Measurements from ENCODE around the gene CSH2.

CSH2 gene

GRCh38 chr17:63834431-63835166 lies 38.9 kb downstream of the CSH2 start:
- DNase-seq (ENCODE audit: low spot score): peak; percentile 65

DNA sequence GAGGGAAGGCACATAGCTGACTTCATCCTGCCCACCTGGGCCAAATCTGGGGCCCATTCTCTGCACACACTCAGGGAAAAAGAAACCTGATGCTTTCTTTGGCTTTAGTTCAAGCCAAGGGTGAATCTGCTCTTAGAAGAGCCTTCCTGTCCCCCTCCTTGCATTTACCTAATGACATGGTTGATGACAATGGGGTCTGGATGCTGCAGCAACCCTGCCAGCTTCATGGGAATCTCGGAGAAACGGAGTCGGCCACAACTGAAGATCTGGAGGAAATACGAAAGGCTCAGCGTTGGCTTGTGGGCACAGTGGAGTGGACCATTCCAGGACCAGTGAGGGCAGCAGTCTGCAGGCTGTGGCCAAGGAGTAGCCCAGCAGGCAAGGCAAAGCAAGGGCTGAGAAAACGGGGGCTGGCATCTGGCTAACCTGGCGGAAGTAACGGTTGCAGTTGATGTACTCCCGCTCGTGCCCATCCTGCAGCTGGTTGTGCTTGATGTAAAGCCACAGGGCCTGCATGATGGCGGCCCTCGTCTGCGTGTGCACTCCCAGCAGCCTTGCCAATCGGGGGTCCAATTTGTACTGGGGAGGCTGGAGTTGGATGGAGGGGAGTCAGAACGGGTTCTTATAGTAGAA lies 39.6 kb downstream of the CSH2 start:
- DNase-seq (ENCODE audit: low spot score): no peak

DNA sequence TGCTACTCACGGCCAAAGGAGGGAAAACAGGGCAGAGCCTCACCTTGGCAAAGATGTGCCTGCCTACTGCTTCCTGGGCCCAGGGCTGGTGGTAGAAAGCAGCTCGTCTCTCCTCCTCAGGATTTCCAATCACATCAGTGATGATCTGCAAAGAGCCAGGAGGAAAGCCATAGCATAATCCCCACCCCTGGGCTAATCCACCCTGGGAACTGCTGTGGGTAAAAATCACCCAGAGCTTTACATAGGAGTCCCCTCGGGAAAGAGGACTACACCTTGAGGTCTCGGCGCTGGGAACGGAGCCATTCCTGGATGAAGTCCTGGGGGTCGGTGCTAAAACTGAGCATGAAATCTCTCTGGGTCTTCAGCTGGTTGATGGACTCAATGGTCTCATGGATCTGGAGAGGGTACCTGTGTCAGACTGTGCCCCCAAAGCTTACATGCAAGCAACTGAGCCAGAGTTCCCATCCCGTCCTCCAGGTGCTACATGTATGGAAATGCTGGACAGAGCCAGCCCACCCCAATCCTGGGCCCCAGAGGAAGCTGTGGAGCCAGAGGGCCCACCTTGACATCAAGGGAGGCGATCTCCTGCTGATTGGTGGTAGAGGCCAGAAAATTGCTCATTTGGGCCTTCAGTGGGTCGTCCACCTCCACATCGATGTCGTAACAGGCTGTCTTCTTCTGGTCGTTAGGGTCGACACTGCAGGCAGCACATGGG lies 40.3 kb downstream of the CSH2 start:
- no peak for DNase-seq (ENCODE audit: low spot score)

DNA sequence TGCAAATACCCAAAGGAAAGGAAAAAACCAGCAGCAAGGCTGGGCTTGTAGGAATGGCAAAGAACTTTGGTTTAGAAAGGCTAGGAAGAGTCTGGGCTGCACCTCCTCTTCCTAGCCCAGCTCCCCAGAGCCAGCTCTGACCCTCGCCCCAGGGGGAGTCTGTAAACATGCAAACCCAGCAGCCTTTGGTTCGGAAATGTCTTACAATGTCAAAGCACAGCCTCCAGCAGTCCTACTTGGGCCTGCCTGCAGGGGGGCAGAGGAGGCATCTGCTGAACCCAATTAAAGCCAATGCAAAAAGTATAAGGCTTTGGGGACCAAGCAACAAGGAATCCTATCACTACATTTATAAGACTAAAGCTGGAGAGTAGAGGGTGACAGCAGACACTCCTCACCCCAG lies 41.0 kb downstream of the CSH2 start:
- no peak for DNase-seq (ENCODE audit: low spot score)

GRCh38 chr17:63832014-63832413 lies 41.5 kb downstream of the CSH2 start:
- no peak for DNase-seq (ENCODE audit: low spot score)

DNA sequence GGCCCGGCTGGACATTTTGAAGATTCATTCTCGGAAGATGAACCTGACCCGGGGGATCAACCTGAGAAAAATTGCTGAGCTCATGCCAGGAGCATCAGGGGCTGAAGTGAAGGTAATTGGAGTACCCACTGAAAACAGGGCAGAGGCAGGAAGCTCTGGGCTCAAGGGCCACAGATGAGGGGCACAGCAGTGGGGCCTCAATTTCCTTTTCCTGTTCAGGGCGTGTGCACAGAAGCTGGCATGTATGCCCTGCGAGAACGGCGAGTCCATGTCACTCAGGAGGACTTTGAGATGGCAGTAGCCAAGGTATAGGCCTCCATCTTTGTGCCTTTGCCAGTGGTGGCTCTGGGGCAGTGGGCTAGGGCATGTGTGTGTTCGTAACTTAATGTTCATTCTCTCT lies 42.0 kb downstream of the CSH2 start:
- DNase-seq (ENCODE audit: low spot score): no peak

GRCh38 chr17:63830904-63831491 lies 42.5 kb downstream of the CSH2 start:
- DNase-seq (ENCODE audit: low spot score): no peak

- no peak for DNase-seq (ENCODE audit: low spot score)
Observed at GRCh38 chr17:63830278-63830677, 43.2 kb downstream of the CSH2 start.

GRCh38 chr17:63828936-63829335 lies 44.5 kb downstream of the CSH2 start:
- DNase-seq (ENCODE audit: low spot score): no peak

DNA sequence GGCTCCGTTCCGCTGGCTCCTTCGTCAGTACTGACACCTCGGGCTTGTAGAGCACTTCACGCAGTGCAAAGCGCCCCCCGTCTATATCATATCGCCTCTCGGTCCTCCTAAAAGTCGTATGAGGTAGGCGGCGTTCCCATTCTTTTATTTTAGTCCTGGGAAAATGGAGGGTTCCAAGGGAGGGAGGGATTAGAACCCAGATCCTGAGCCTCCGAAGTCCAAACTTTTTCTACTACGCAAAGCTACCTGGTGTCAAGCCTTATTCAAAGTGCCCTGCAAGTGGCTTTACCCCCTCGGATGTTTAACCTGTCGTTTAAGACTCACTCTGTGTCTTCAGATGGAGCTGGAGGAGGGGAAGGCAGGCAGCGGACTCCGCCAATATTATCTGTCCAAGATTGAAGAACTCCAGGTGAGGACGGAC lies 45.7 kb downstream of the CSH2 start:
- DNase-seq (ENCODE audit: low spot score): no peak

DNA sequence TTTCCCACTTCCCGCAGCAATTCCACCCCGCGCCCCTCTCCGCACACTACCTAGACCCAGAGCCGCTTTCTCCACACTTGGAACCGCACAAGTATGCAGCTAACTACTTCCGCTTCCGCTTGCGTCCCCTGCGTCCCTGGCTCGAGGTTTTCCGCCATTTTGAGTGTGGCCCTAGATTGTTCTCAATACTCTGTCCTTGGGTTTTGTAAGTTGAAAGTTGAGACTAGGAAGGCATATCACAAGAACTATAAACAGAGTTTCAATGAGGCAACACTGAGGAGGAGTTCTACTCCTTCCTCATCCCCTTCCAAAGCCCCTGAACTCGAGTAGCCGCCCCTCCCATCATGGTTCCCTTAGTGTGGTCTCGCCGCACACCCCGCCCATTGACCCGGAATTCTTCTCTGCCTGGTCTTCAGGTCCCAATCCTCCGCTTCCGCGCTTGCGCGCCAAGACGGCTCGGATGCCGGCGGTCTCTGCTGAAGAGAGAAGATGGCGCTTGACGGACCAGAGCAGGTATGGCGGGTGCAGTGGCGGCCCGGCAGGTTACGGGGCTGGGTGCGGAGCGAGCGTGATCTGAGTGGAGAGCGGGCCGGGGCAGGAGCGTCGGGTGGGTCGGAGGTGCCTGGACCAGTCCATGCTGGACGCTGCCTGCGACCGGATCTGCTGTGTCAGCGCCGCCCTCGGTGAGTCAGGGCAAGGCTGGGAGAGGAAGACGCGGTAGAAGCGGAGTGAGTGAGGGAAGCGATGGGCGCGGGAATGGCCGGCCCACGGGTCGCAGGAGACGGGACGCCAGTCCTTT lies 46.3 kb downstream of the CSH2 start, which contains the start of the genes FTSJ3 and PSMC5:
FTSJ3 (minus strand) TSS at position 662 of the 799 bp plus-strand sequence. CDS start 761 bp downstream, outside the sequence.
PSMC5 (plus strand) TSS at position 430 of the 799 bp plus-strand sequence; CDS start at position 490, 60 bp downstream.
- peak; percentile 94 for DNase-seq (ENCODE audit: low spot score)

DNA sequence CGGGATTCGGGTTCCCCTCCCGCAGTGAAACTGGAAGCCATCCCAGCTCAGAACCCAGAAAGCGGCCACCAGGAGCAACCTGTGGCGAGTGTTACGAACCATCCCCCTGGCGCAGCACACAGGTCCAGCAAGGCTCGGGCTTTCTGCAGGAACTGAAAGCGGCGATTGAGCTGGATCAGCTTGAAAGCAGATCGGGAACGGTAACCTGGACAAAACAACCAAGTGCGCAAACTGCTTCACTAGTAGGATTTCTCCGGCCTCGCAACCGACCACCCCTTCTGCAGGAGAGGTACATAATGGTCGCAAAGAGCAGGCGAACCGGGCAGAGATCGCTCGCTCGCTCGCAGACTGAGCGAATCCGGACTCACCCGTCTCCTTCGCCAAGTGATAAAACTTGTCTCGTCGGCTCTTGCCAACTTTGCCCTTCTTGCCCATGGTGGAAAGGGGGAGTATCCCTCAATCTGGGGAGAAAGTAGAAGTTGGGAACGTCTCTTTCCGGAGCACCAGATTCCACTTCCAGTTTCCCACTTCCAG lies 46.9 kb downstream of the CSH2 start:
- no peak for DNase-seq (ENCODE audit: low spot score)

DNA sequence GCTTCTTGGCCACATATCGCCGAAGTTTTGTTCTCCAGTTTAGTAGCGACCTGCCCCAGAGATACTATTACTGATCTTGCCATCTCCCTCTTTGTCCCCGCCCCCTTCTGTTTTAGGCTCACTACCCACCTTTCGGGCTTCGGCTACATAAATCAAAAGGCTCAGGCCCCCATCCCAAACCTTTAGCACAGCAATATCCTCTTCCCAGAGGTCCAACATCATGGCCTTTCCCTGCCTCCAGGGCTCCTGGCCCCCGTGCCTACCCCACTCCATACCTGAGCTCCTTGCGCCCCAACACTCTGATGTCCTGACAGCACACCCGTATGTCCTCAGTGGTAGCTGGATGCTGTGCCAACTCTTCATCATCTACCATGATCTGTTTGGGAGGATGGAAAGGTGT lies 49.1 kb downstream of the CSH2 start:
- DNase-seq (ENCODE audit: low spot score): no peak

DNA sequence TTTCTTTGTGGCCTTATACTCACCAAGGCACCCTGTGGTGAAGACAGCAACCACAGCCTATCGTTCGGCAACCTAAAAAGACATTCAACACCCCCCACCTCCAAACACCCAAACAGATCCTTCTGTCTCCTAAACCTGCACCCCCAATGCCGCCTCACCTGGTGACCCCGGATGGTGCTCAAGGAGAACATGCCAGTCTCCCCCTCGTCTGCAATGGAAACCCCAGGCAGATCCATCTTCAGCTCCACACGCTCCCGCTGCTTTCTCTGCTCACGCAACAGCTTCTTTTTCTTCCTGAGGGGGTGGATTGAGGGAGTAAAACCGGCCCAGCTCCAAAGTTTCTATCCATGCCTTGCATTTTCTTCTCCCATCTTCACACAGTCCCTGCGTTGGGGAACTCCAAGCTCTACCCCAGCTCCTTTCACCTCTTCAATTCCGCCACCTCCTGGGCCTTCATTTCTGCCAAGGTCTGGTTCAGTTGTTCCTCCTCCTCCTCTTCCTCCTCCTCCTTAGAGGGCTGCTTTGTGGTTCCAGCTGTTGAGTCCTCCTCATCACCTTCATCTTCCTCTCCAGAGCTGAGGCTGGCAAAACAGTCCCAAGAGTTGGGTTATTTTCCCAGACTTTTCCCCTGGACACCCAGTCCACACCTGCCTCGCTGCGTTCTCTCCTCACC lies 49.7 kb downstream of the CSH2 start:
- no peak for DNase-seq (ENCODE audit: low spot score)

DNA sequence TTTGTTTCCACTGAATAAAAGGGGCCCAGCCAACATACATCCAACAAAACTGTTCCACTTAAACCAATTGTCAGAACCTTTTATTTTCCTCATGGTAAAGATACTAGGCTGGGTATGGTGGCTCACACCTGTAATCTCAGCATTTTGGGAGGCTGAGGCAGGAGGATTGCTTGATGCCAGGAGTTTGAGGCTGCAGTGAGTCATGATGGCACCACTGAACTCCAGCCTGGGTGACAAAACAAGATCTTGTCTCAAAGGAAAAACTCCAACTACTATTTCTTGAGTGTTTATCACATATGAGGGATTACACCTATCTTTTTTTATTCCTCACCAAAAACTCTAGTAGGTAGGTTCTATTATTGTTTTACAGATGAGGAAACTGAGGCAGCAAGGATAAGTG lies 50.9 kb downstream of the CSH2 start:
- DNase-seq (ENCODE audit: low spot score): no peak
